HG03108 (cell line): ENCODE data around the gene KLK5.
A peak's percentile ranks its signal among the peaks of the same experiment; 100 is the strongest.
"Not testable (repeated sequence)": the region's sequence is repeated elsewhere in the genome, so short reads cannot be mapped to it uniquely, and the experiment has no call there.

Experiments
- ATAC-seq: cut with Tn5 transposase; IDR thresholded peaks from one replicate; pipeline ENCODE4 v1.9.1; 2021; ENCODE audit warnings: moderate library complexity; ENCODE audit not compliant: unreplicated experiment

KLK5 gene

DNA sequence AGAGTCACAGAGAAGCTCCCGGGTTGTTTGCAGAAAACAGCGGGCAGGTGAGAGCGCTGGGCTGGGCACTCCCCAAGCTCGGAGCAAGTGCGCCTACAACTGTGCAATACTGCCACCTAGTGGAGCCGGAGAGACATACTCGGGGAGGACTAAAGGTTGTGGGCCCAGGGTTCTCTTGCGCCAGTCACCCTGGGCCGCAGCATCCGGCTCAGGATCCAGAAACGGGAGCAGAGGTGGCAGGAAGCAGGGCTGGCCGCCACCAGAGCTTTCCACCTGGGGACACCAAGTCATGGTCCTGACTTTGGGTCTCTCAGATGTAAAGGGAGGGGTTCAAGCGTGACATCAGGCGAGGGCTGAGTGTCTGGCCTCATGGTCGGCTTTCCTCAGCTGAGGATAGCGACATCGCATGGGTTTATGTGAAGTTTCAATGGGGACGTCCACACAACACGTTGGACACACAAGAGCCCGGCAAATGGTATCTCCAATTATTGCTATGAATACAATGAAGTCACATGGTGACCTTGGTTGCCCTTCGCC, 30.5 kb downstream of the KLK5 start:
- peak; percentile 67 for ATAC-seq

DNA sequence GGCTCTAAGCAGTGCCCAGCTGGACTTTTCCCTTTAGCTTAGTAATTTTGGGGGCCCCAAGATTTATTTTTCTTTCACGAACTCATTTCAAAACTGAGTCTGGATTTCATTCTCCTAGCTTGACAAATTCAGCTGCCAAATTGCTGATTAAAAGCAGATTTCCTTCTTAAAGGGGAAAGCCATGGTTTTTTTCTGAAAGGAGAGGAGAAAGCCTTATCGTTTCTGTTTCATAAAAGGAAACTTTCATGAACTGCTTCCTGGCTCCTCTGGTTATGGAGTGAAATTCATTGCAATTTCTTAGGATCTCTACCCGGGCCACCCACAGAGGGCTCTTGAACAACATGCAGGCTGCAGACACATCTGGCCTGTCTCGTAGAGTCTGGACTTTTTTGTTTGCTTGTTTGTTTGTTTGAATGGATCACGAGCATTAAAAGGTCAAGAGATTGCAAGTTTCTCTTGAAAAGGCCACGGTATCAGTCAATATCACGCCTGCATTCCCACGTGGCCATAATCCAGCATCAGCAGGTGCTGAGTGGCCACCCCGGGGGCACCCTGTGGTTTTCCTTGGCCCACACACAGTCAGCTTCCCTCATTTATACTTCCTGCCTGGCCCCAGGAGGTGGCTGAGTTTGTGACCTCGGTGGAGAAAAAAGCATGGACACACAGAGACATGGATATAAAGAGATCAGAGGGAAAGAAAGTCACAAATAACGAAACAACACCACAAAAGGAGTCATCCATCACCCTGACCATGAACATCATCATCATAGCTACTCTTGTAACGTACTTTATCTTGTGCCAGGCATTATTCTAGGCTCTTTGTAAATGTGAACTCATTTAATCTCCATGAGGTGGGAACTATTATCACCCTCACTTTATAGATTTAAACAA, 31.2 kb downstream of the KLK5 start:
- ATAC-seq: no peak

DNA sequence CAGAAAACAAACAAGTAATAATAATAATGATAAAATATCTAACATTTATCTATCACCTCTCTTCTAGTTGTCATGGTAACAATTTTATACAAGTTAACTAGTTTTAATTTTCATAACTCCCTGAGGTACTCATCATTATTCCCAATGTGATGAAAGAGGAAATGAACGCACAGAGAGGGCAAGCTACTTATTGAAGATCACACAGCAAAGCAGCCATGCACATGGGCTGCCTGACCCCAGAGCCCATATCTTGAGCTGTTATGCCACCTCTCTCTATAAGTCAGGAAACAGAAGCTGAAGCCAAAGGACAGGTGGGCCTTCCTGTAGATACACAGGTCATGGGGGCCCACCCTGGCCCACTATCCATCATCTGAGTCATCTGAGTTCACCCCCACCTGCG, 36.8 kb downstream of the KLK5 start:
- ATAC-seq: no peak

DNA sequence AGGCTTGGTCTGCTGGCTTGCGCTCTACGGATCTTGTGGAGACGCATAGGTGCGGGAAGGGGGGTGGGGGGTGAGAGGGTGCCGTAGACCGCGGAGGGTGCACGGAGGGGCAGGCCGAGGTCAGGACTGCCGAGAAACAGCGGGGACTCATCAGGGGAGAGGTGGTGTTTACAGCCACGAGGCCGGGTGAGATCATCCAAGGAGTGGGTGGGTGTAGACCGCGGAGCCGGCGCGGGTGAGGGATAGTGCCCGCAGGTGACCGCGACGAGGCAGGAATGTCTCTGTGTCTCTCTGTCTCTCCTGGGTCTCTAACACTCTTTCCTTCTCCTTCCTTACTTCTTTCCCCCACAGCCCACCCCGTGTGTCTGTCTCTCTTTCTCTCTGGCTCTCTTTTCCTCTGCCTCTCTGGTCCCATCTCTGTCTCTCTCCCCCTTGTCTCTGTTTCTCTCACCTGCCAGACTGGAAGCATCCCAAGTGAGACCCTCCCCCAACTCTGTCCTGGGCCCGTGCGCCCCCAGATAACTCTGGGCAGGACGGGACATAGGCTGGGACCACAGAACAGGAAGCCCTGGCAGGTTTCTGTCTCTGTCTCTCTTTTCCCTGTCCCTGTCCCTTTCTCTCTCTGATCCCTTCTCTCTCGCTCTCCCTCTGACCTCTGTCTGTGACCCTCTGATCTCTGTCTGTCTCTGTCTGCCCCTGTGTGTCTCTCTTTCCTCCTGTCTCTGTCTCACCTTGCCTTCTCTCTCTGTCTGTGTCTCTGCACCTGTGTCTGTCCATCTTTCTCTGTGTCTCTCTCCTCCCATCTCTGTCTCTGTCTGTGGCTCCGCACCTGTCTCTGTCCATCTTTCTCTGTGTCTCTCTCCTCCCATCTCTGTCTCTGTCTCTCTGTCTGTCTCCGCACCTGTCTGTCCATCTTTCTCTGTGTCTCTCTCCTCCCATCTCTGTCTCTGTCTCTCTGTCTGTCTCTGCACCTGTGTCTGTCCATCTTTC, 39.8 kb downstream of the KLK5 start:
- ATAC-seq: no peak

DNA sequence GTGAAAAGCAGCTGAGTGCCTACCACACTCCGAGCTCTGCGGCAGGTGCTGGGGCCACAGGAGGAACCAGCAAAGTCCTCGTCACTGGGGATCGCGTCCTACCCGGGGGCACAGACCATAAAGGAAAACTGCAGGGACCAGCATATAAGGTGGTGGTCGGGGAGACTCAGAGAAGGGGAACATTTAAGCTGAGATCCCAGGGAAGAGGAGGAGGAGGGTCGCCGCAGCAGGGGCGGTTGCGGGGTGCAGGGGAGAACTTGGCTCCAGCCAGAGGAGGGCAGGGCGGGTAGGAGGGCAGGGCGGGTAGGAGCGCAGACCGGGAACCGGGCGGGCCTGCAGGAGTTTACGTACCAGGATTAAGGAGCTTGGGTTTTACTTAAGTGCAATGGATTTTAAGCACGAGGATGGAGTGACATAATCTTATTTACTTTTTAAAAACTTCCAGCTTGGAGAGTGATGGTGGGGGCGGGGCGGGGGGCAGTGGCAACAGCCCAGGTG, 40.7 kb downstream of the KLK5 start:
- ATAC-seq: no peak

DNA sequence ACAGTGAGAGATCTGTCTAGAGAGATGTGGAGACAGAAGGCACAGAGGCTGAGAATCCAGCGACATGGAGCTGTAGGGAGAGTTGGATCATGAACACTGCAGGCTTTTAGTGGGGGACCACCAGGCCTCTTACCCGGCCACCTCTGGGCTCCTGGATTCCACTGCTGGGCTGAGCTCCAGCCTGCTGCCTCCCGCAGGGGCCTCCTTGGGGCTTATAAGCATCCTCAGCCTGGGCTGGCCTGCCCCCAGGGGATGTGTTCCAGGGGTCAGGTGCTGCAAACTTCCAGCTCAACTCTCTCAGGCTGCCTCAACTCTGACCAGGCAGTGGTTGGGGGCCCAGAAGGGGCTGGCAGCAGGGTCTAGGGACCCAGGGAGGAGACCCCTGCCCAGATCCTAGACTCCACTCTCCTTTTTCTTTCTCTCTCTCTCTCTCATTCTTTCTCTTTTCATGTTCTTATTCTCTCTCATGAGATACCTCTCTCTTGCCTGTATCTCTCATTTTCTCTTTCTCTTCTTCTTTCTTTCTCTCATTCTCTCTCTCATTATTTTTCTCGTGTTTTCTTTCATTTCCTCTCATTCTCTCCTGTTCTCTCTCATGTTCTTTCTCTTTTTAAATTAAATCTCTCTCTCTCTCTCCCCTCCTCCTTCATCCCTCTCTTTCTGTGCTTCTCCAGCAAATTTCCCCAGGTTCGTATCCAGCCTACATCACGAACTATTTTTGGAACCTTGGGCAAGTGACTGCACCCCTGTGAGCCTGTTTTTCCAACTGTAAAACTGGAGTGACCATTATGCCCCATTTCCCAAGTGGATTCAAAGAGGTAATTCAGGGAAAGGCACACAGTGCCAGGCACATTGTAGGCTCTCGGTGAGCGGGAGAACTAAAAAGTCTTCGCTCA, 41.4 kb downstream of the KLK5 start, which contains the start of gene KLK4:
TSS of gene KLK4 (minus strand) at position 190 of the 896 bp plus-strand sequence. CDS start 657 bp downstream, outside the sequence.
- no peak for ATAC-seq

DNA sequence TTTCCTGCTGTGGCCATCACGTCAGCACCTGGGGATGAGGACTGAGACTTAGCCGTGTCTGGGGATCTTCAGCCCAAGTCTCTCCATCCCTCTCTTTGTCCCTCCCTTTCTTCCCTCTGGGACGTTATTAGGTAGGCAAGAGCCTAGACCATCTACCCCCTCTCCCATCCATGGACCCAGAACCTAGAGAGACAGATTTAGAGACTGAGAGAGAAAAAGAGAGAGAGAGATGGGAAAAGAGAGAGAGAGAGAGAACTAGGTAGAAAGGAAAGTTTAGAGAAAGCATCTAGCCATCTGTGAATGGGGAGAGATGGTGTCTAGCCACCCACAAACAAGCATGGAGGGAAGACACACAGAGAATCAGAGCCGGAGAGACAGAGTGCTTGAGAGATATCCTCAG, 42.1 kb downstream of the KLK5 start:
- no peak for ATAC-seq

DNA sequence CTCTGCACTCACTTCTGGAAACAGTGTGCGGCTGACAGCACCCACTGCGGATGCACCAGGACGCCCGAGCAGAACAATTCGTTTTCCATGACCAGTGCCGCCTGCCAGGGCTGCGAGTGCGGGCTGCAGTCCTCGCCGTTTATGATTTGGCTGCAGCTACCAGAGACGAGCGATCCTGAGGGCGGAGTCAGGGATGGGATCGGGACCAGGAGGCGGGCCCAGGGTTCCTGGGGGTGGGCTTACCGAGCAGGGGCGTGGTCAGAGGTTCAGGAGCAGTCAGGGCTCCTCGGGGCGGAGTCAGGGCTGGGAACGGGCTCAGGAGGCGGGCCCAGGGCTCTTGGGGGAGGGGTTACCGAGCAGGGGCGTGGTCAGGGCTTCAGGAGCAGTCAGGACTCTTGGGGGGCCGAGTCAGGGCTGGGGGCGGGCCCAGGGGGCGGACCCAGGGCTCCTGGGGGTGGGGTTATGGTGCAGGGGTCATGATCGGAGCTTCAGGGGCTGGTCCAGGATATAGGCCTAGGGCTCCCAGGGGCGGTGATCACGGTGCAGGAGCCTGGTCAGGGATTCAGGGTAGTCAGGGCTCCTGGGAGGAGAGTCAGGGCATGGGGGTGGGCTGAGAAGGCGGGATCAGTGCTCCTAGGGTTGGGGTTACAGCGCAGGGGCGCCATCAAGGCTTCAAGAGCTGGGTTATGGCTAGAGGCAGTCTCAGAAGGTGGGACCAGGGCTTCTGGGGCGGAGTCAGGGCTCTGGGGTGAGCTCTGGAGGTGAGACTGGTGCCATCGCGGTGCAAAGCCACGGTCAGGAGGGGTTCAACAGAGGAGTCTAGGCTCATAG, 43.4 kb downstream of the KLK5 start:
- peak; percentile 54 for ATAC-seq

DNA sequence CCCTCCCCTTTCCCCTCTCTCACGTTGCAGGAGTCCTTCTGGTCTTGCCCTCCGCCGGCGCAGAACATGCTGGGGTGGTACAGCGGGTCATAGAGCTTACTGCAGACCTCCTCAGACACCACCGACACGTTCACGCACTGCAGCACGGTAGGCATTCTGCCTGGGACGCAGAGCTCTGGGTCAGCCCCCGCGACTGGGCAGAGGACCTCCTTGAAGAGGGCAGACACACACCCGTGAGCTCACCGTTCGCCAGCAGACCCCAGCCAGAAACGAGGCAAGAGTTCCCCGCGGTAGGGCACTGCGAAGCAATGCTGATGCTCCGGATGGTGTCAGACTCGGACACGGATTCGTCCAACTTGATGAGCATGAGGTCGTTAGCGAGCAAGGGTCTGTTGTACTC, 44.5 kb downstream of the KLK5 start:
- ATAC-seq: no peak

DNA sequence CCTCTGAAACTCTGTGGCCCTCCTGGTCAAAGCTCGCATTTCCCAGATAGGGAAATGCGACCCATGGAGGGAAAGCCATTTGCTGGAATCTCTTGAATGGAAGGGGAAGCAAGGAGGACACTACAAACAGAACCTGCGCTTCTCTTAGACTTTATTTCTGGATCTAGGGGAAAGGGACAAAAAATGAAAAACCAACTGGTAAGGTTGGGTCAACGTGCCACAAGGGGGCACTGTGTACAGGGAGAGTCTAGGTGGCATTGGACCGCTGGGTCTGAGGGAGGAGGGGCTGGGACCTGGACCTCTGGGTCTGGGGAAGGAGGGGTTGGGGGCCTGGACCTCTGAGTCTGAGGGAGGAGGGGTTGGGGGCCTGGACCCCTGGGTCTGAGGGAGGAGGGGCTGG, 46.6 kb downstream of the KLK5 start:
- no peak for ATAC-seq

DNA sequence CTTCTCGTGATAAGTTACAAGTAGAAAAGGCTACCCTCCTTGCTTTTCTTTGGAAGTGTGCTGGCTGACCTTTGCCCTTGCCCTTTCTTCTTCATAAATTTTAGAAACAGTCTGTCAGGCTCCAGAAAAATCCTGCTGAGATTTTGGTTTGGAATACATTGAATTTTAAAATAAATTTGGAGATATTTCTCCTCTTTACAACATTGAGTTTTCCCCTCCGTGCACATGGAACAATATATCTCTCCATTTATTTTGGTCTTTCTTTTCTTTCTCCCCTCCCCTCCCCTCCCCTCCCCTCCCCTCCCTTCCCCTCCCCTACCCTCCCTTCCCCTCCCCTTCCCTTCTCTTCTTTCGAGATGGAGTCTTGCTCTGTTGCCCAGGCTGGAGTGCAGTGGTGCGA, 50.2 kb downstream of the KLK5 start:
- no peak for ATAC-seq

DNA sequence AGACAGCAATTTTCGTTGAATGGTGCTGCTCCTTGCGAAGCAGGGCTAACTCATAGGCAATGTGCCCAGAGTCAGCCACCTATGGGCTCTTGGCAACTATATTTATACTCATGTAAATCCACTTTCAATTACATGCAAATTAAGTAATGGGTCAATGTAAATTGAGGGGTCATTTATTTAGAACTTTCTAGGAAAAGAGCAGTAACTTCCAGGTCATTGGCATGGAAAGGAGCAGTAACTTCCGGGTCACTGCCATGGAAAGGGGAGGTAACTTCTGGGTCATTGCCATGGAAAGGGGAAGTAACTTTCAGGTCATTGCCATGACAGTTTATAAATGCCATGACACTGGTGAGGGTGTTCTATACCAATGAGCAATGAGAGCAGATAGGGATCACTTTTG, 53.3 kb downstream of the KLK5 start:
- ATAC-seq: no peak

DNA sequence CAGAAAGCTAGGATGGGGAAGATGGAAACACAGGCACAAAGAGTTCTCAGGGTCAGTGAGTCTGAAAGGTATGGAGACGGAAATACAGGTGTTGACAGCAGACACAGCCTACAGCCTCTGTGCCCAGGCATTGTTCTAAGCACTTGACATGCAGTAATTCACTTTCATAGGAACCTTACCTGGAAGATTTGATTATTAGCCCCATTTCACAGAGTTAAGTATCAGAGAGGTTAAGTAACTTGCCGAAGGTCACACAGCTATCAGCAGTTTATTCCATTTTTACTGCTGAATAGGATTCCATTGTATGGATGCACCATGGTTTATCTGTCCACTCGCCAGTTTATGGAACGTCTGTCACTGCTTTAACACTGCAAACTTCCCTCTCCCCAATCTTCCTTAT, 54.8 kb downstream of the KLK5 start:
- no peak for ATAC-seq

DNA sequence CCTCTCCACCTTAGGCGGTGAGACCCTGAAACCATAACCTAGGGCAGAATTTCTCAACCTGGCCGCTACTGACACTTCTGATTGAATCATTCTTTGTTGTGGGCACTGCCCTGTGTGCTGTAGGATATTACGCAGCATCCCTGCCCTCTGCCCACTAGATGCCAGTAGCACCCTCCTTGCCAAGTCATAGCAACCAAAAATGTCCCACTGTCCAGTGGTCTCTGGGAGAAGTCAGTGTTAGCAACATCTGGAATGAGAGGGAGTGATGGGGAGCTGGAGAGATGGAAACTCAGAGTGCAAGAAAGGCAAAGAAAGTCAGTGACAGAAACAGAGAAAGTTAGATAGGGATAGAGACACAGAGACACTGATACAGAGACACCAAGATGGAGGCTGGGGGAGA, 55.2 kb downstream of the KLK5 start:
- ATAC-seq: no peak

DNA sequence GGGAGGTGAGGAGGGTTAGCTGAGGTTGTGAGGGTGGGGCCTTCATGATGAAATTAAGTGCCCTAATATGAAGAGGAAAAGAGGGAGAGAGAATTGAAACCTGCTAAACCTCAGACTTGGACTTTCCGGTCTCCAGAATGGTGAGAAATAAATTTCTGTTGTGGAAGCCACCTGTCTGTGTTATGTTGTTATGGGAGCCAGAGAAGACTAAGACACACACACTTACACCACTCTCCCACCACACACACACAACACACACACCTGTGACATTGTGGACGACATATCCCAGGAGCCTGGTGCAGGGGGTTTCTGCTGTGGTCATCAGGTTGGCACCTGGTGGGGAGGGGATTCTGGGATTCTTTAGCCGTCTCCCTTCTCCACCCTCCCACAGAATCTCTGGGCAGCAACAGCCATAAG, 55.6 kb downstream of the KLK5 start:
- peak; percentile 16 for ATAC-seq

DNA sequence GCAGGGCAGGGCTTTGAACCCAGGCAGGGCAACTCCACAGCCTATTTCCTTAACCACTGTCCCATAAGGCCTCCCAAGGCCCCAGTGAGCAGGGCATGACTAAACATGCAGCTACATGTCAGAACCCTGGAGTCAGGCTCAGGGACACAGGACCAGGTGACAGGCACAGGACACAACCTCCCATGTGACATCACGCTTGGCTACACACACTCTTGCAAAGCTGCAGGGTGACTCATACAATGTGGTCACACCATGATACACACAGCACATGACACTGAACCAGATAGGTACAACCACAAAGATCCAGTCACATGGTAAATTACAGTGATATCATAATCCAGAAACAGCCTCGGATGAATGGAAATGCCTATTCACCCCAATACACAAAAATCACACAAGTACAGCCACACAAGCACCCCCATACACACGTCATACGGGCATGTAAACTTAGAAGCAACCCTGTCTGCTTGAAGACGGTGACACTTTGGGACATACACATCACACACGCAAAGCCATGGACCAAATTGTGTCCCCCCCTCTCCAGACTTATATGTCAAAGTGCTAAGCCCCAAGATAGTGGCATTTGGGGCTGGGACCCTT, 56.1 kb downstream of the KLK5 start:
- peak; percentile 88 for ATAC-seq

DNA sequence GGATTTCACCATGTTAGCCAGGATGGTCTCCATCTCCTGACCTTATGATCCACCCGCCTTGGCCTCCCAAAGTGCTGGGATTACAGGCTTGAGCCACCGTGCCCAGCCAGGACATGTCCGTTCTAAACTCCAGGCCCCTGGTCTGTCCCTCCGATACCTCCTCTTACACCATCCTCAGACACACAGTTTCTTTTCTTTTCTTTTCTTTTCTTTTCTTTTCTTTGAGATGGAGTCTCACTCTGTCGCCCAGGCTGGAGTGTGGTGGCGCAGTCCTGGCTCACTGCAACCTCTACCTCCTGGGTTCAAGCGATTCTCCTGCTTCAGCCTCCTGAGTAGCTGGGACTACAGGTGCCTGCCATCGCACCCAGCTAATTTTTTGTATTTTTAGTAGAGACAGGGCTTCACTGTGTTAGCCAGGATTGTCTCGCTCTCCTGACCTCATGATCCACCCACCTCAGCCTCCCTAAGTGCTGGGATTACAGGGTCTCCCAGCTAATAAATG, 56.7 kb downstream of the KLK5 start:
- not testable (repeated sequence) for ATAC-seq

DNA sequence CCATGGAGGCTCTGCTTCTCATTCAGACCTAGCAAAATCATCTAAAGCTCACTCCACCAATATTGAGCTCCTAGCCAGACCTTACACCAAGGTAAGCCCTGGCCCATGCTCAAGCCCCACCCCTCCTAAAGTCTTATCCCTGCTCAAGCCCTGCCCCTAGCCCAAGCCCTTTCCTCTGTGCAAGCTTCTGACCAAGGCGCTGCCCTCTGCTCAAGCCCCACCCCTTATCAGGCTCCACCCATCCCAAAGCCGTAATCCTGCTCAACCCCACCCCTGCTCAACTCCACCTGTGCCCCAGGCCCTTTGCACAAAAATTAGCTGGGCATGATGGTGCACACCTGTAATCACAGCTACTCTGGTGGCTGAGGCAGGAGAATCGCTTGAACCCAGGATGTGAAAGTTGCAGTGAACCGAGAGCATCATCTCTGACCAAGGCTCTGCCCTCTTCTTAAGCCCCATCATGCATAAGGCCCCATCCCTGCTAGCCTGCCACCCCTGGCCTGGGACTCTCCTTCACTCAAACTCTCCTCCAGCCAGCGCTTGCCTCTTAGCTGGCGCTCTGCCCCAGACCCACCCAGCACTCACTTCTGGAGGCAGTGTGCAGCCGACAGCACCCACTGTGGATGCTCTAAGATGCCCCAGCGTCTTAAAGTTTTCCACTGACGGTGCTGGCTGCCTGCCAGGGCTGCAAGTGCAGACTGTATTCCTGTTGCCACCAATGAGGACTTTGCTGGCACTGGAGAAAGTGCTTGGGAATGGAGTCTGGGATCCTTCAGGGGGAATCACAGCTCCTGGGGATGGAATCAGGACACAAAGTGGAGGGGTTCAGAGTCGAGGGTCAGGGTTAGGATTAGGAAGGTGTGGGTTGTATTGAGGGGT, 58.1 kb downstream of the KLK5 start:
- no peak for ATAC-seq
